Activated T-cell treated with anti-CD3 and anti-CD28 coated beads, Interleukin-2, amount 50 U/mL, for 24 hours (primary cell): ENCODE measurements around the gene FAM25A.
"Not testable (repeated sequence)": the region's sequence is repeated elsewhere in the genome, so short reads cannot be mapped to it uniquely, and the experiment has no call there.

ENCODE experiments used
- DNase-seq: peaks from one replicate; pipeline ENCODE4 v3.0.0-alpha.2; 2020
- H3K27ac Mint-ChIP-seq: 2 replicates; pipeline ENCODE4 v1.8.0; 2020; ENCODE audit warnings: mild to moderate bottlenecking, mixed read lengths
- H3K27me3 Mint-ChIP-seq: 2 replicates; pipeline ENCODE4 v1.8.0; 2020; ENCODE audit warnings: mixed read lengths
- H3K36me3 Mint-ChIP-seq: 2 replicates; pipeline ENCODE4 v1.8.0; 2020; ENCODE audit warnings: low read depth, mixed read lengths
- H3K4me1 Mint-ChIP-seq: 2 replicates; pipeline ENCODE4 v1.8.0; 2020; ENCODE audit warnings: low read depth, mixed read lengths
- H3K4me3 Mint-ChIP-seq: 2 replicates; pipeline ENCODE4 v1.8.0; 2020; ENCODE audit warnings: mild to moderate bottlenecking, moderate library complexity, mixed read lengths
- H3K9me3 Mint-ChIP-seq: 2 replicates; pipeline ENCODE4 v1.8.0; 2020; ENCODE audit warnings: mixed read lengths

Gene FAM25A

DNA sequence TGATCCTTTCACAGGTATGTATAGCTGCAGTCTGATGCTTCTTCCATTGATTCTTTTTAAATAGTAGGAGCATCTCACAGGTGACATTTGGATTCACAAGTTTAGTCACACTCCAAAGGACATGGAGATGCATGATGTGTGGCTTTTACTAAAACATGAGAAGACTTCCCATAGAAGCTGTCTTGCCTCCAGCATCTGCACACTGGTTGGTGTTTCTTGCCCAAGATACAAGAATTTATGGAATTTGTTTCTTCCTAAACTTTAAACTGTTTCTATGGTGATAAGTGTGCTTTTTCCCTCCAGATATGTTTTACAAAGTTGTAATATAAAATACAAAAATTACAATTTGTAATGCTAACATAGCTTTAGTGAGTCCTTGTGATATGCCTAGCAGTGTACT lies 27.6 kb upstream of the FAM25A start:
- Mint-ChIP-seq H3K27me3 (peaks cover 20% of the 10 kb centered on the region), H3K9me3 (no peaks in the 10 kb centered on the region), H3K27ac (no peak overlapping the region), H3K36me3 (no peaks in the 10 kb centered on the region), H3K4me3 (no peak overlapping the region), H3K4me1 (no peaks in the 10 kb centered on the region)
- no peak for DNase-seq

DNA sequence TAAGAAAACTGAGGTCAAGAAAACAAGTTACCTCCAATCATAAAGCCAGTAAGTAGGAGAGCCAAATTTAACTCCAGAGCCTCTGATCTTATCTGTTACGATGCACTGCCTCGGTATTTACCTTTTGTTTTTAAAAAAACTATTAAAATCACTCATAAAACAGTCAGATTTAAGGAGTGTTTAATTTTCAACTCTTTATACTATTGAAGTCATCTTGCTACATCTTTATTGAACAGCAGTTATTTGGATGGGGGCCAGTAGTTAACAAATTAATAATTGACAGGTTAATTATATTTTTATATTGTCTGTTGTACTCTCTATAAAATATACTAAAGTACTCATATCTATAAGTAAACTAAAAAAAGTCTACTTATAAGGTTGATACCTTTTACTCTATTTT lies 27.2 kb upstream of the FAM25A start:
- Mint-ChIP-seq H3K9me3 (no peaks in the 10 kb centered on the region), H3K4me1 (no peaks in the 10 kb centered on the region), H3K27ac (no peak overlapping the region), H3K36me3 (no peaks in the 10 kb centered on the region), H3K4me3 (no peak overlapping the region), H3K27me3 (peaks cover 17% of the 10 kb centered on the region)
- no peak for DNase-seq

DNA sequence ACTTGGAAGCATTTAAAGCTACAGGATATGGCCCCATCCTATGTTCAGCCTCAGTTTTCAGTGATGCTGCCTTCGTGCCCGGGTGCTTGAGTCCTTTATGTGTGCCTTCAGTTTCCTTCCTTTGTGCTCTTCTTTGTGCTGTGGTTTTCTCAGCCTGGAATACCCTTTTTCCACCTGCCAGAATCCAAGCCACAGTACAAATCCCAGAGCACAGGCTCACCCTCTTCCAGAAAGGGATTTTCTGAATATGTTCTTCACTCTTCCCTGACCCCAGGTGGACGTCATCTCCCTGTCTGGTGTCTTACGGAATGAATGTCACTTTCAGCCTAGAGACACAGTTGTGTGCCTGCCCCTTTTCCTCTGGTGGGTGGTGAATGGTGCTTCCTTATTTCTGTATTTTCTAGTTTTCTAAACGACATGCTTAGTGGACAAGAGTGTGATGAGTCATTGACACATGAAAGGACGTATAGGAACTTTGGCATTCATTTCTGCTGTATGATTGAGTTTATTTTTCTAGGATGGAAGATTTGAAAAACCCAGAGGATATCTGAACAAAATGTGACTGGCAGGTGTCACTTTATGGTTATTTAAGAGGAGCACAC lies 20.2 kb upstream of the FAM25A start:
- H3K4me1 Mint-ChIP-seq, H3K27ac Mint-ChIP-seq, H3K36me3 Mint-ChIP-seq, H3K9me3 Mint-ChIP-seq, DNase-seq, H3K4me3 Mint-ChIP-seq, H3K27me3 Mint-ChIP-seq: not testable (repeated sequence)

DNA sequence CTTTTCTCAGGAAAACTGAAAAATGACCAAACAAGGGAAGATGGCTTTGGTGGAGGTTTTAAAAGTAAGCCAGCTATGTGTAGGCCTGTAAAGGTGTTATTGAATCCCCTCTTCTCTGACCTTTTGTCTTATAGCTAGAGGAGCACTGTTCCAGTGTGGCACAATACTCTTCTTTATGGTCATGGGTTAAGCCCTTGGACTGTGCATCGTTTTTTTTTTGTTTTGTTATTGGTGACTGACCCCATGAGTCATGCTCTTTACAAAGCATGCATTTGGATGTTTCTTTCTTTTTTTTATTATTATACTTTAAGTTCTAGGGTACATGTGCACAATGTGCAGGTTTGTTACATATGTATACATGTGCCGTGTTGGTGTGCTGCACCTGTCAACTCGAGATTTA lies 19.6 kb upstream of the FAM25A start:
- Mint-ChIP-seq H3K27ac (no peak overlapping the region), H3K9me3 (no peaks in the 10 kb centered on the region), H3K4me1 (no peaks in the 10 kb centered on the region), H3K27me3 (no peaks in the 10 kb centered on the region), H3K36me3 (no peaks in the 10 kb centered on the region), H3K4me3 (no peak overlapping the region)
- no peak for DNase-seq

DNA sequence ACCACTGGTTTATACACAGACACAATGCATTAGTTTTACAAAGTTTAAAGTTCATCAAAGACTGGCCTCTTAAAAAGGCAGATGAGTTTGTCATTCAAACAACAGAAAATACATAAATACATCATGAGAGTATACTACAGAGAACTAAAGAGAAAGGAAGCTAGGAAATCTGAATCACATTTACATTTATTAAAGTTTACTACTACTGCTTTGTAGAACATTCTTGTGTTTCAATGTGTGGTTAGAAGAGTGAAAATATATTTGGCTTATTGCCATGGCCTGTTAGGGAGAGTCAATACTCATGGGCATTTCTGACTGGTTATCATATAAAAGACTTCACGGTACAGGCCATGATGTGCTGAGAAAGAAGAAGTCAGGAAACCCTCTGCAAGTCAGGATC lies 13.0 kb upstream of the FAM25A start:
- H3K9me3 Mint-ChIP-seq, DNase-seq, H3K4me3 Mint-ChIP-seq, H3K4me1 Mint-ChIP-seq, H3K27ac Mint-ChIP-seq, H3K27me3 Mint-ChIP-seq, H3K36me3 Mint-ChIP-seq: not testable (repeated sequence)

DNA sequence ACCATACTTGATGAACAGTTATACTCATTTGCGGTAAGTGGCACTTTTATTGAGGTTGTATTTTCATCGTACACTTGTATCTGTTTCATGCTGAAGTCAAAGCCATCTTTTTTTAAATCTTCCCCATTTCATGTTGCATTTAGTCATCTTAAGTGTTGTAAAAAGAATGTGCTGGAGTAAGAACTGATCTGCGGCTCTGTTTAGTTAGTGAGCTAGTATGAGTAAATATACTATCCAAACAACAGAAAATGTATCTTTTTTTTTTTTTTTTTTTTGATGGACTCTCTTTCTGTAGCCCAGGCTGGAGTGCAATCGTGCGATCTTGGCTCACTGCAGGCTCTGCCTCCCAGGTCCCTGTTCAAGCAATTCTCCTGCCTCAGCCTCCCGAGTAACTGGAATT lies 12.4 kb upstream of the FAM25A start:
- H3K4me3 Mint-ChIP-seq, H3K27ac Mint-ChIP-seq, H3K27me3 Mint-ChIP-seq, H3K36me3 Mint-ChIP-seq, H3K4me1 Mint-ChIP-seq, H3K9me3 Mint-ChIP-seq, DNase-seq: not testable (repeated sequence)

DNA sequence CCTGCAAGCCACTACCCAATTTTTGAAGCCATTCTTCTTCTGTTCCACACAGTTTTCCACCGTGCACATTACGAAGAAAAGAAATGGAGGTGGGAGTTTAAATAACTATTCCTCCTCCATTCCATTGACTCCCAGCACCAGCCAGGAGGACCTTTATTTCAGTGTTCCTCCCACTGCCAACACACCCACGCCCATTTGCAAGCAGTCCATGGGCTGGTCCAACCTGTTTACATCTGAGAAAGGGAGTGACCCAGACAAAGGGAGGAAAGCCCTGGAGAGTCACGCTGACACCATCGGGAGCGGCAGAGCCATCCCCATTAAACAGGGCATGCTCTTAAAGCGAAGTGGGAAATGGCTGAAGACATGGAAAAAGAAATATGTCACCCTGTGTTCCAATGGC lies 11.8 kb upstream of the FAM25A start:
- H3K27me3 Mint-ChIP-seq, H3K9me3 Mint-ChIP-seq, H3K36me3 Mint-ChIP-seq, H3K4me1 Mint-ChIP-seq, H3K4me3 Mint-ChIP-seq, H3K27ac Mint-ChIP-seq, DNase-seq: not testable (repeated sequence)

DNA sequence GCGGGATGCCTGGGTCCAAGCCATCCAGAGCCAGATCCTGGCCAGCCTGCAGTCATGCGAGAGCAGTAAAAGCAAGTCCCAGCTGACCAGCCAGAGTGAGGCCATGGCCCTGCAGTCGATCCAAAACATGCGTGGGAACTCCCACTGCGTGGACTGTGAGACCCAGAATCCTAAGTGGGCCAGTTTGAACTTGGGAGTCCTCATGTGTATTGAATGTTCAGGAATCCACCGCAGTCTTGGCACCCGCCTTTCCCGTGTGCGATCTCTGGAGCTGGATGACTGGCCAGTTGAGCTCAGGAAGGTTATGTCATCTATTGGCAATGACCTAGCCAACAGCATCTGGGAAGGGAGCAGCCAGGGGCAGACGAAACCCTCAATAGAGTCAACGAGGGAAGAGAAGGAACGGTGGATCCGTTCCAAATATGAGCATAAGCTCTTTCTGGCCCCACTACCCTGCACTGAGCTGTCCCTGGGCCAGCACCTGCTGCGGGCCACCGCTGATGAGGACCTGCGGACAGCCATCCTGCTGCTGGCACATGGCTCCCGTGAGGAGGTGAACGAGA lies 10.9 kb upstream of the FAM25A start:
- H3K27me3 Mint-ChIP-seq, H3K27ac Mint-ChIP-seq, H3K9me3 Mint-ChIP-seq, DNase-seq, H3K4me3 Mint-ChIP-seq, H3K4me1 Mint-ChIP-seq, H3K36me3 Mint-ChIP-seq: not testable (repeated sequence)

DNA sequence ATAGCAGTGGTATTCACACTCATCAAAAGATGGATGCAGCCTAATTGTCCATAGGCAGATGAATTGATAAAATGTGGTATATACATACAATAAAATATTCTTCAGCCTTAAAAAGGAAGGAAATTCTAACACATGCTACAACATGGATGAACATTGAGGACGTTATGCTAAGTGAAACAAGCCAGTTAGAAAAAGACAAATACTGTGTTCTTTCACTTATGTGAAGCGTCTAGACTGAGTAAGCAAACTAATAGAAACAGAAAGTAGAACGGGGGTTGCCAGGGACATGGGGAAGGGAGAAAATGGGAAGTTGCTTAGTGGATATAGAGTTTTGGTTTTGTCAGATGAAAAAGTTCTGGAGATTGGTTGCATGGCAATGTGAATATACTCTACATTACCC lies 6.6 kb upstream of the FAM25A start:
- not testable (repeated sequence) for H3K9me3 Mint-ChIP-seq, H3K27me3 Mint-ChIP-seq, H3K27ac Mint-ChIP-seq, DNase-seq, H3K4me1 Mint-ChIP-seq, H3K36me3 Mint-ChIP-seq, H3K4me3 Mint-ChIP-seq

DNA sequence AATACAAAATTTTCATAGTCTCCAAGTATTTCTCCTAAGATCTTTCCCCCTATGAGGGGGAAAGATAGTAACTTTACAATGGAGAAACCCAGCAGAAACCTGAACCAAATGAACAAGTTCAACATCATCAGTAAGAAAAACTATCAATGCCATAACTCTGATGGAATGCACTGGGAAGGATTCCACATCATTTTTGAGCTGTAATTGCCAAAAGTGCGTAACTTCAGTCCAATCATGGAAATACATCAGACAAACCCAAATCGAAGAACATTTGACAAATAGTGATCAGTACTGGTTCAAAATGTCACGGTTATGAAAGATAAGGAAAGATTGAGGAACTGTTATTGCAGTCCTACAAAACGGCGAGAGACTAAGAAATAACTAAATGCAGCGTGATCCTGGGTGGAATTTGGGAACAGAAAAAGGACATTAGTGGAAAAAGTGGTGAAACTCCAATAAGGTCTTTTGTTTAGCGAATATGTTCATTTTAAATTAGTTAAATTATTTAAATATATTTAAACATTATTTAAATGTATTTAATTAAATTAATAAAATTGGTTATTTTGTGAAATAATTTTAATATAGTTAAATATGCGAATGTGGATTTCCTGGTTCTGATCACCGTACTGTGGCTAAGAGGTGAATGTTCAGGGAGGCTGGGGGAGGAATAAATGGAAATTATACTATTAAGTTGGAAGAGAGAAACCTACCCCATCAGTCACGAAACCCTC lies 4.9 kb upstream of the FAM25A start:
- not testable (repeated sequence) for DNase-seq, H3K36me3 Mint-ChIP-seq, H3K27ac Mint-ChIP-seq, H3K27me3 Mint-ChIP-seq, H3K4me1 Mint-ChIP-seq, H3K4me3 Mint-ChIP-seq, H3K9me3 Mint-ChIP-seq

DNA sequence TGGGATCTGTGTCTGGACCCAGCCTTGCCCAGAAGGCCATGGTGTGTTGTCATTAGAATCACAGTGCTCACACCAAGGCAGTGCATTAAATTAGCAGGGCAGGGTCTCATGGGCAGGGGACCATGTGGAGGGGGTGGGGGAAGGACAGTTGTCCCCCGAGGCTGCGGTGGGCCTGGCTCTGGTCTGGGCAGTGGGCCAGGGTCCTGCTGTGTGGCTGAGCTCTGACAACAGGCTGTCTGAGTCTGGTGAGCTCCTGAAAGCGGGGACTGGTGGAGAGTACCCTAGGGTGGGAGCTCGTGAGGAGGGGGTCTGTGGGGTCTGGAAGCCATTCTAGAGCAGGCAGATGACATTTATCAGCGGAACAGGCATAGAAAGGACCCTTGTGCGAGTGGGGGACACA lies 2.0 kb upstream of the FAM25A start:
- not testable (repeated sequence) for DNase-seq, H3K4me1 Mint-ChIP-seq, H3K36me3 Mint-ChIP-seq, H3K27ac Mint-ChIP-seq, H3K4me3 Mint-ChIP-seq, H3K27me3 Mint-ChIP-seq, H3K9me3 Mint-ChIP-seq

DNA sequence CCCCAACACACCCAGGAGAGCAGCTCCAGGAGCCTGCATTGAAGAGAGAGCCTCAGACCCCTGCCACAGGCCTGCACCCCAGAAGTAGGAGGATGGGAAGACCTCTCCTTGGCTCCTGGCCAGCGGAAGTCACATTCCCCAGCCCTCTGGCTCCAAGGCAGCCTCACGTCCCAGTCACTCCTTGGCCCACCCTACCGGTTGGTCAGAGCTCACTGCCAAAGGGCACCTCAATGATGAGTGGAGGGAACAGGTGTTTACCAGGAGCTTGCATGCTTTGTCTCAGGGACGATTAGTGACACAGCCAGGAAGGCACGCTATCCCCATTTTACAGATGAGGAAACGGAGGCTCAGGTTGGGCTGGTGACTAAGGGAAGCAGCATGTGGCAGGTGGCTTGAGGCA lies 1.0 kb upstream of the FAM25A start:
- not testable (repeated sequence) for H3K27ac Mint-ChIP-seq, DNase-seq, H3K4me3 Mint-ChIP-seq, H3K9me3 Mint-ChIP-seq, H3K27me3 Mint-ChIP-seq, H3K4me1 Mint-ChIP-seq, H3K36me3 Mint-ChIP-seq

DNA sequence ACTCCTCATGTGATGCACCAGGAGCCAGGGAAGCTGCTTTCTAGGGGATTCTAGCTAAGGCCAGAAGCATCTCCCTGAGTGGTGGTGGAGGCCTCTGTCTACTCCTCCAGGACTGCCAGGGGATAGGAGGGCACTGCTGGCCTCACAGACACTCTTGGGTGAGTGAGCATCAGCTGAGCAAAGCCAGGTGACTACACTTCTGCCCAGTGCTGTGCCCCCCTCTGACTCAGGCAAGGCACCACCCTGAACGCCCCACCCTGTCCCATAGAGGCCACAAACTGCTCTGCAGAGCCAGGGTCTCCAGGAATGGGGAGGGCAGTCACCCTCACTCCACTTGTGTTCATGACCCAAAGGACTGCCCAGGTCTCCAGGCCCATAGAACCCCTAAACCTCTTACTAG lies 590 bp upstream of the FAM25A start:
- H3K9me3 Mint-ChIP-seq, H3K27ac Mint-ChIP-seq, H3K4me1 Mint-ChIP-seq, H3K36me3 Mint-ChIP-seq, H3K27me3 Mint-ChIP-seq, H3K4me3 Mint-ChIP-seq, DNase-seq: not testable (repeated sequence)

DNA sequence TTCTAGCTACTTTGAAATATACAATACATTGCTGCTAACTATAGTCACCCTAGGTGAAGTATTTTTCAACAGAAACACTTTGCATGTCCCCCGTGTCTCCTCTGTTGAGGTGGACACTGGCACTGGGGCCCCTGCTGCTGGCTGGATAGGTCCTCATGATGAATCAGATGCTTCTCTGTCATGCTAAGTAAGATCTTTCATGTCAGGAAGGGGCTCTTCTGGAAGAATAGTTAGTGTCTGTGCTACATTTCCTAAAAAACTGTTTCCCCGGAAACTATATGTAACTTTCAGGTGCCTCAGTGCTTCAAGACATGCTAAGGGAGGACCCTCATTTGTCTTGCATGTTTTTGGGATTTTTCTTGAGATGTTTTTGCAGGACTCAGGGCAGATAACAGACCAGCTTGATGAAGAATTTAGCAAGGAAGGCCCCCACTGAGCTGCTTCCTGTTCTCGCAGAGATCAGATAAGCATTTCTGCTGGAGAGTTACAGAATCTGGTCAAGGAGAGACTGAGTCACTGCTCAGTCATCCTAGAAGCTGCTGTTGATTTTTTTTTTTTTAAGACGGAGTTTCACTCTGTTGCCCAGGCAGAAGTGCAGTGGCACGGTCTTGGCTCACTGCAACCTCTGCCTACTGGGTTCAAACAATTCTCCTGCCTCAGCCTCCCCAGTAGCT lies 5.3 kb downstream of the FAM25A start:
- peak overlapping the region; percentile 10 for H3K4me3 Mint-ChIP-seq
- not testable (repeated sequence) for DNase-seq, H3K36me3 Mint-ChIP-seq, H3K27me3 Mint-ChIP-seq, H3K9me3 Mint-ChIP-seq
- H3K4me1 Mint-ChIP-seq, result peaks cover 14% of the 10 kb centered on the region
- peak overlapping the region; percentile 93 for H3K27ac Mint-ChIP-seq

DNA sequence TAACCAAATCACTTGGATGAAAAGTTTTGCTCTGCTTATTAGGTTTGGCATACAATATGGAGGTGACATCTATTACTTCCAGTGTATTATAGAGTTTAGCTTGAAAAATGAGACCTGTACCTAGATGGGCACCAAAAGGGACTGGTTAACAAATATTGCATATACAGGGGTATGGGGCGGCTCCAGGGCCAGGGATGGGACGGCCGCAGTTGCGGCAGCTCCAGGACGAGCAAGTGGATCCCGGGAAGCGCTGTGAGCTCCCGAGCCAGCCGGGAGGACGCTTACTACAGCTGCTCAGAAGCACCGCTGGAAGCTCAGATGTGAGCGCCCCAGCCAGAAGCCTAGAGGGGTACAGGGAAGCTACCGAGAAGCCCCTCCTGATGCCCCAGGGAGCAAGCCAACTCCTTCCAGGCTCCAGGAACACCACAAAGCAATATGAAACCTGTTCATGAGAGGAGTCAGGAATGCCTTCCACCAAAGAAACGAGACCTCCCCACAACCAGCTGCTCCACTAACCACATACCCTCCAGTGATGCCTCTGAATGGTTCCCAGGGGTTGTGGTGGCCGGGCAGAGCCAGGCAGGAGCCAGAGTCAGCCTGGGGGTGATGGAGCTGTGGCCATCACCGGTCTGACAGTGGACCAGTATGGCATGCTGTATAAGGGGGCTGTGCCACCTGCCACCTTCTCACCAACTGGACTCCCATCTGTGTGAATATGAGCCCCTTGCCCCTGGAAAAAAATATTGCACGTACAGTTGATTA lies 6.8 kb downstream of the FAM25A start:
- H3K9me3 Mint-ChIP-seq, DNase-seq, H3K27ac Mint-ChIP-seq, H3K36me3 Mint-ChIP-seq, H3K27me3 Mint-ChIP-seq, H3K4me3 Mint-ChIP-seq: not testable (repeated sequence)
- peaks cover 14% of the 10 kb centered on the region for H3K4me1 Mint-ChIP-seq
